Caki2 (cell line): ENCODE data around the gene TAF12. TPM values are rescaled to one million over a fixed set of nuclear protein-coding genes. Genes with fewer than 3 reads are reported as not detected.
"Not testable (repeated sequence)": the region's sequence is repeated elsewhere in the genome, so short reads cannot be mapped to it uniquely, and the experiment has no call there.

Experiments
- DNase-seq: peaks from one replicate; pipeline ENCODE4 v3.0.0-alpha.2; 2015; ENCODE audit warnings: low read depth
- in situ Hi-C: cut with HindIII; loops from 2 replicates; pipeline ENCODE4 v1.10.0; 2016; ENCODE audit warnings: low sequenced_read_pairs, low pct_unique_long_range_greater_than_20kb, mixed read lengths
- total RNA-seq: library from RNA; depleted of rRNA; stranded (reverse); fragments of >200 nt; shearing (Covaris generic); gene quantifications from 2 replicates; pipeline ENCODE4 v1.2.3, GENCODE V29; 2014; ENCODE audit warnings: low replicate concordance

Gene TAF12
- total RNA-seq, 1 experiment from 2014 or later: 27.3 TPM

GRCh38 chr1:28594686-28595411 lies 48.0 kb downstream of the TAF12 start:
- in situ Hi-C loops, DNase-seq: not testable (repeated sequence)

- in situ Hi-C loops, DNase-seq: not testable (repeated sequence)
Measured at GRCh38 chr1:28593988-28594356, 48.9 kb downstream of the TAF12 start.

- in situ Hi-C loops: no loop called here
- no peak for DNase-seq
Measured at GRCh38 chr1:28592321-28593071, 50.4 kb downstream of the TAF12 start.

- in situ Hi-C loops: no loop called here
- DNase-seq: no peak
Measured at GRCh38 chr1:28591708-28592320, 51.1 kb downstream of the TAF12 start, which contains the start of gene RAB42. Gene RAB42, plus strand, starts transcription at chr1:28592265. Its CDS starts 247 bp downstream, at chr1:28592512.

GRCh38 chr1:28586585-28587391 lies 56.1 kb downstream of the TAF12 start:
- in situ Hi-C loops, DNase-seq: not testable (repeated sequence)

GRCh38 chr1:28582248-28582615 lies 60.6 kb downstream of the TAF12 start:
- DNase-seq: no peak
- in situ Hi-C loops: no loop called here

- in situ Hi-C loops: no loop called here
- peak; percentile 90 for DNase-seq
Measured at GRCh38 chr1:28581531-28582247, 61.2 kb downstream of the TAF12 start.

GRCh38 chr1:28580722-28581530 lies 61.9 kb downstream of the TAF12 start:
- in situ Hi-C loops: no loop called here

GRCh38 chr1:28579401-28579800 lies 63.5 kb downstream of the TAF12 start:
- DNase-seq: no peak
- in situ Hi-C loops: no loop called here

More at GRCh38 chr1:28580722-28581530, 61.9 kb downstream of the TAF12 start:
- peak; percentile 38 for DNase-seq

GRCh38 chr1:28578696-28579218 lies 64.1 kb downstream of the TAF12 start:
- no peak for DNase-seq
- in situ Hi-C loops: no loop called here

GRCh38 chr1:28577738-28578536 lies 64.9 kb downstream of the TAF12 start:
- no peak for DNase-seq
- in situ Hi-C loops: no loop called here

- in situ Hi-C loops: no loop called here
- no peak for DNase-seq
Measured at GRCh38 chr1:28577052-28577678, 65.7 kb downstream of the TAF12 start.

- in situ Hi-C loops: no loop called here
- no peak for DNase-seq
Measured at GRCh38 chr1:28573564-28573963, 69.3 kb downstream of the TAF12 start.

GRCh38 chr1:28572891-28573290 lies 70.0 kb downstream of the TAF12 start:
- in situ Hi-C loops, DNase-seq: not testable (repeated sequence)

- DNase-seq: no peak
- in situ Hi-C loops: no loop called here
Measured at GRCh38 chr1:28571911-28572310, 71.0 kb downstream of the TAF12 start.

- in situ Hi-C loops: no loop called here
- DNase-seq: no peak
Measured at GRCh38 chr1:28566931-28567330, 75.9 kb downstream of the TAF12 start.
